ENCODE results near the gene ZNF189. TPM values are rescaled to one million over a fixed set of nuclear protein-coding genes. Genes with fewer than 3 reads are reported as not detected.

Gene ZNF189
- total RNA-seq, 1 experiment from 2014 or later, result 15.8 TPM

DNA sequence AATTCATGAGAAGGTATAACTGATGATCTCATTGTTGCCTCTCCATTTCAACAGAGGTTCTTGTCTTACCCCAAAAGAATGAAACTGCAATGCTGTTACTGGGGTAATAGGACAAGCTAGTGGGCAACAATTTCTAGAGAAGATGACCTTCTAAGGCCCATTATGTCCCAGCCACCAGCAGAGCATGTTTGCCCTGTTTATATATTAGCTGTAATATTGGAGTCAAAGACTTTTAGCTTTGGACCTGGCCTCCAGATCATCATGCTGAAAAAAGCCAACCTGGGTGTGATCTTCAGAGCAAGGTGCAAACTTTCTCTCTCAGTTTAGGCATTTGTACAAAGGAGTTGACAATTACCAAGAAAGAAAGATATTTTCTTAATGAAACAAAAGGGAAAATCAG lies 33.5 kb downstream of the ZNF189 start:
- Histone ChIP-seq H3K4me1 (ENCODE audit: insufficient read depth, low read length) (no peaks in the 10 kb centered on the region), H3K27me3 (ENCODE audit: insufficient read depth, low read length) (no peaks in the 10 kb centered on the region), H3K4me2 (ENCODE audit: insufficient read depth, insufficient read length, low read length) (no peak overlapping the region), H3K79me2 (ENCODE audit: insufficient read depth, low read length) (no peaks in the 10 kb centered on the region), H3K23ac (ENCODE audit: insufficient read length, low read depth, low read length) (no peak overlapping the region), H3K4ac (ENCODE audit: low read depth, low read length) (no peak overlapping the region), H3K9ac (ENCODE audit: extremely low read depth, insufficient read length, low read length) (no peak overlapping the region), H4K91ac (ENCODE audit: insufficient read length, low read depth, low read length) (no peak overlapping the region), H4K20me1 (ENCODE audit: control insufficient read depth, insufficient read depth, insufficient read length) (no peaks in the 10 kb centered on the region), H4K8ac (replicated peaks; ENCODE audit: insufficient read length, low read depth, low read length) (no peak overlapping the region), H2AK5ac (ENCODE audit: insufficient read length, low read length) (no peak overlapping the region), H3T11ph (ENCODE audit: low read length) (no peak overlapping the region), H4K5ac (ENCODE audit: insufficient read length, low read depth, low read length) (no peak overlapping the region), H2BK20ac (ENCODE audit: low read depth, low read length, poor library complexity, severe bottlenecking) (no peak overlapping the region), H2AFZ (ENCODE audit: low read length) (no peak overlapping the region), H2BK5ac (ENCODE audit: insufficient read length, low read length) (no peak overlapping the region), H3K23me2 (ENCODE audit: insufficient read length, low read depth, low read length, poor library complexity, severe bottlenecking) (no peaks in the 10 kb centered on the region), H3K56ac (ENCODE audit: insufficient read length, low read depth, low read length) (no peak overlapping the region), H3K18ac (ENCODE audit: insufficient read length, low read depth, low read length) (no peak overlapping the region), H3K14ac (ENCODE audit: insufficient read depth, low read length) (no peak overlapping the region), H3K27ac (ENCODE audit: insufficient read length, low read depth, low read length) (no peak overlapping the region), H2BK15ac (ENCODE audit: low read depth, low read length) (no peak overlapping the region), H3K9me3 (ENCODE audit: control insufficient read depth, low read depth, low read length) (no peaks in the 10 kb centered on the region), H2BK120ac (ENCODE audit: low read depth, low read length, poor library complexity, severe bottlenecking) (no peak overlapping the region), H2BK12ac (ENCODE audit: insufficient read length, low read depth, low read length) (no peak overlapping the region), H3K79me1 (ENCODE audit: insufficient read depth, low read depth, low read length, poor library complexity, severe bottlenecking) (no peaks in the 10 kb centered on the region)
- peaks cover 1% of the 10 kb centered on the region for H3K27me3 Mint-ChIP-seq (ENCODE audit: low read depth)
- DNase-seq, result no peak
- no peaks in the 10 kb centered on the region for H3K36me3 Mint-ChIP-seq (ENCODE audit: insufficient read depth in 1 of 3, low read depth in 3 of 3)
- H3K4me1 Mint-ChIP-seq, result no peaks in the 10 kb centered on the region
- no peaks in the 10 kb centered on the region for H3K9me3 Mint-ChIP-seq
- H3K27ac Mint-ChIP-seq, result no peak overlapping the region
- no peak overlapping the region for H3K4me3 Mint-ChIP-seq
- TF ChIP-seq CTCF (conservative IDR thresholded peaks at IDR 0.05), result no peak
